H1 (cell line): ENCODE measurements around the gene PIK3C2G.

Source experiments
- RAD21 ChIP-seq, 2 experiments: IDR thresholded peaks in 1 of 2; conservative IDR thresholded peaks in 1 of 2; 2 replicates each; pipeline ENCODE4 v1.6.1; 2011; ENCODE audit warnings: low read depth in 2 of 2, low read length in 2 of 2, improper control_type of control experiment in 1 of 2, inconsistent platforms in 1 of 2, mild to moderate bottlenecking in 1 of 2, moderate library complexity in 1 of 2
- SP1 ChIP-seq: IDR thresholded peaks from 2 replicates; pipeline ENCODE4 v1.6.1; 2011; ENCODE audit warnings: low read depth, low read length

DNA sequence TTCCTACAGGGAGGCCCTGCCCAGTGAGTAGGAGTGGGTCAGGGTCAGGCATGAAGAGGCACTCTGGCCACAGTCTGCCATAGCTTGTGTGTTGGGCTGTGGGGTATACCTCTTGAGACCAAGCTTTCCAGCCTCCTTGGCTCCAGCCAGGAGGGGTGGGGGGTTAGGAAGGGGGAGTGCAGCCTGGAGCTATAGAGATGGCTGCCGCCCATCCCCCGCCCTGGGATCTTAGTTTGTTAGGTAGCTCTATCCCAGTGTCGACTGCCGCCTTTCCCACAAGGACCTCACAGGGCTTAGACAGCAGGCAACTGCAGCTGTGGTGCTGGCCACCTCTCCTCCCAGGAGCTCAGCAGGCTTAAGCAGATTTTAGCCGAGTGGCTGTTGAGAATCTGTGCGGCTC is 260.1 kb downstream of the PIK3C2G start:
- TF ChIP-seq RAD21 (IDR thresholded peaks at IDR 0.05 in 1 of 2, conservative IDR thresholded peaks at IDR 0.05 in 1 of 2; ENCODE audit: low read depth in 2 of 2, low read length in 2 of 2) (no peak), SP1 (no peak)
